Stimulated activated CD8-positive, alpha-beta memory T cell treated with anti-CD3 and anti-CD28 coated beads, Interleukin-15, amount 100 ng/mL, for 1 hour (primary cell): ENCODE data around the gene ZNF865.

ENCODE experiments used
- DNase-seq: peaks from one replicate; pipeline ENCODE4 v3.0.0-alpha.2; 2020; ENCODE audit warnings: low read depth

The ZNF865 gene

GRCh38 chr19:55644842-55645511, 39.5 kb downstream of the ZNF865 start:
- no peak for DNase-seq

- no peak for DNase-seq
These were observed 40.0 kb downstream of the ZNF865 start for GRCh38 chr19:55645512-55645881.

- no peak for DNase-seq
These were observed 41.7 kb downstream of the ZNF865 start for GRCh38 chr19:55646889-55647731.

DNA sequence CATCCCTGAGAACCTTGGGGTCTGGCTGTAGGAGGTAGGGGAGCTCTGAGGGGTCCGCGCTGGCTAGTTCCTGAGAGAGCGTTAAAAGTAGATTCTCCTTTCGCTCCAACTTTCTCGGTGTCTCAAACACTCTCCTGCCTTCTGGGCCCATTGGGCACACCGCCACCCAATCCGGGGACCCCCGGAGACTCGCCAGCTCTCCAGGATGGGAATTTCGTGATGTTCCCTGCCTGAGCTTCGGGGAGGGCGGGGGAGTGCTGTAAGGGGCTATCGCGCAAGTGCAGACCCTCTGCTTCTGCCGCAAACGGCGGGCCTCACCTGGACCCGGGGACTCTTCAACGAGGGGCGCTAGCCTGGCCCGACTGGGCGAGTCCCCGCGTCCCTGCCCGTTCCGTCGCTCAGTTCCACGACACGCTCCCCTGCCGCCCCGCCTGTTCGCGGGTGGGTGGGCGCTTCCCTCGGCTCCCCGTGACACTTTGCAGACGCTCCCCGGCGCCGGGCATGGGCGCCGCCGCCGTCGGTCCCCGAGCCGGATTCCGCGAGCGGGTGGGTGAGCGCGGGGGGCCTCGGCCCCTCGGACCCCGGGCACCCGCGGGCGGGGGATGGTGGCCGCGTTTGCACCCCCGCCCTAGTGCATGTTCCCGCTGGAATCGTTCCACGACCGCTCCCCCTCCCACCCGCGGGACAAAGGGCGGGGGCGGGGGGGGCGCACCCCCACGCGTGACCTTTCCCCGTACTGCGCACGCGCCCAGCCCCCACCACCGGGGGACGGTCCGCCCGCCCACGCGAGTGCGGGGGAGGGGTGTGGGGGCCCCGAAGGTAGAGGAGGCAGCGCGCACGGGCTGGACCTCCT, 42.5 kb downstream of the ZNF865 start, which contains the start of gene CCDC106:
TSS of gene CCDC106 (plus strand) at position 481 of the 853 bp plus-strand sequence. CDS start 835 bp downstream, outside the sequence.
- no peak for DNase-seq

DNA sequence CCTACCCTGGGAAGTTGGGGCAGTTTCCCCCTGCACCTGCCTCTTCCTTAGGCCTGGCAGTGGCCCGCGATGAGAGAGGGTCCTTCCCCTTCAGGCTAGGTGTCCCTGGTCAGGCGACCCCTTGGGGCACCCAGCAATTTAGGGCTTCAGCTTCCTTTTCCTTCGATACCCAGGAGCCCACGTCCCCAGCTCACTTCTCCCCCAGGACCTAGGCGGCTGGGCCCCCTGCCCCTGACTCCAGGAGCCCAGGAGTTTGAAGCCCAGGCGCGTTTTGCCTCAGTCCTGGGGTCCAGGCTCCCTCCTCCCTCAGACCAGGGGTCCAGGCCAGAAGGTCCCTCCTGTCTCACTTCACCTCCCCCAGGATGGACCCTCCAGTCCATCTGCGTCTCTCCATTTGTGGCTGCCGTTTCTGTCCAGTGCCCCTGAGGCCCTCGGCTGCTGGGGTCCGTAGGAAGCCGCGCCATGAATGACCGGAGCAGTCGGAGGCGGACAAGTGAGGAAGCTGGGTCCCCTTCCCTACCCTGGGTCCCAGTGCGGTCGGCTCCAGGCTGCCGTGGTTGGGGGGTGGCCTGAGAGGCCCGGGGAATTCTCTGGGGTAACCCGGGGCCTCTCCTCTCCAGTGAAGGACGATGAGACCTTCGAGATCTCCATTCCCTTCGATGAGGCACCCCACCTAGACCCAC, 43.3 kb downstream of the ZNF865 start:
- no peak for DNase-seq

- DNase-seq, result no peak
These were observed 44.0 kb downstream of the ZNF865 start for GRCh38 chr19:55649268-55650125.

DNA sequence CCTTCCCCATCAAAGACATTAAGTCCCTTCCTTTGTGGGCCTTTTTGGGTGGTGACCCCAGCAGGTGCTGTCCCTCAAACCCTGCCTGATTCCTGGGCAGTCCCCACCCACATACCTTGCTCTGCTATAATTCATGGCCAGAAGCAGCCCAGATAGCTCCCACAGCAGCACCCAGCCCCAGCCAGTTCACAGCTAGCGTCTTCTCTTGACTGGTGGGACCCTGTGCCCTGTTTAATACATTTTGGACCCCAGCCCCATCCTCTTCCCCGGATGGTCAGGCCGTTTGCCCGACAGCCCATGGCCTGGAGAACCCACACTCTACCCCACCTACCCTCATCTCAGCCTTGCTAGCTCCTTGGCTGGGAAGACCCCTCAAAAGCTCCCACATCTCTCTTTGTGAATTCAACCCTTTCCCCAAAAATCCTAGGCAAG, 44.7 kb downstream of the ZNF865 start:
- no peak for DNase-seq

DNA sequence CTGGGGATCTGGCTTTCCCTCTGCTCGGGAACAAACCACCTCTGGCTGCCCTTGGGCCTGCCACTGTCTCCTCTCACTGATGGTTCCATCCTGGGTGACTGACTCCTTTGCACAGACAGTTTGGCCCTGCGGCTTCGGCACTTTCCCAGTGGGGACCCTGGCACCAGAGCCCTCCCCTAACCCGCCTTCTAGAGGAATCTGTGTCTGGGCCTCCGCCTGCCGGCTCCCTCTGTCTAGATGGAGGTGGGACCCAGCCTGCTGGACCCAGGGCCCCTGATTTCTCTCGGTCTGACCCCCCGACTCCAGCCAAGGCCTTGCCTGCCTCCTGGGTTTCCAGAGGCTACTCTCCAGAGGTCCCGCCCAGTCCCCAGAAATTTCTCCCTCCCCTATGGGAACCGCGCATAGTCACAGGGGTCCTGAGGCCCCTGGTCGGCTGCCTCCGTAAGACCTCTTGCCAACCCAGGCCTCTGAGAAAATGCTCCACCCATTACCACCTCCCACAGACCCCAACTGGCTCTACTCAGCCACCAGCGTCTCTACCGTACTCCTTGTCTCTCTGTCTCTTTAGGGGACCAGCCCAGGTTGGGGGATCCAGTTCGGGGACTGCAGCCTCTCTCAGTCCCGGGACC, 45.3 kb downstream of the ZNF865 start:
- DNase-seq, result no peak

- no peak for DNase-seq
These were observed 45.8 kb downstream of the ZNF865 start for GRCh38 chr19:55651236-55651635.

GRCh38 chr19:55652311-55653128, 47.1 kb downstream of the ZNF865 start:
- no peak for DNase-seq

DNA sequence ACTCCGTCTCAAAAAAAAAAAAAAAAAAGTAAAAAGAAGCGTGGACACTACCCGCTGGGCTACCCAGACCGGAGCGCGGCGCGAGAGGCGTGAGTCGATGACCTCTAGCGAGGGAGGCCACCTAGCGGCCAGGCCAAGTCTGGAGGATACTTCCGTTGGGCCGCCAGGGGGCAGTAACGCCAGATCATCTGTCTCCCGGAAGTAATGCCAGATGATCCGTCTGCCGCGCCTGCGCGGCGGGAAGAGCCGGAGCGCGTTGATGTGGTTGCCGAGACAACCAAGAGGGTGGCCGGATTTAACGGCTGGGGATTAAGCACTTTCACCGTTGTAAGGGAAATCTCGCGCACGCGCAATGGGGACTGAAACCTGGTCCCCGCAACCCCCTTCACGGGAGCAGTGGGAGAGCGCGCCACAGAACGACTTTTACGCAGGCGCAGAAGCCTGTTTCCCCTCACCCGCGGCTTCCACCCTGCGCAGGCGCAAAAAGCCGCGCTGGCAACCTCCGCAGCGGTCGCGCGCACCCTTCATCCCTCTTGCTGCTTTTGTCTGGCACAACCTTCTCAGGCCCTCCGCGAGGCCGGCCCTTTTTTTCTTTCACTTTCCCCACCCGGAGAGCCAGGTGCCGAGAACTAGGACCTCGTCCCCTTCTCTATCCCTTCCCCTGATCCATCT, 48.3 kb downstream of the ZNF865 start:
- peak; percentile 98 for DNase-seq

GRCh38 chr19:55654323-55654867, 48.9 kb downstream of the ZNF865 start:
- DNase-seq, result peak; percentile 96

DNA sequence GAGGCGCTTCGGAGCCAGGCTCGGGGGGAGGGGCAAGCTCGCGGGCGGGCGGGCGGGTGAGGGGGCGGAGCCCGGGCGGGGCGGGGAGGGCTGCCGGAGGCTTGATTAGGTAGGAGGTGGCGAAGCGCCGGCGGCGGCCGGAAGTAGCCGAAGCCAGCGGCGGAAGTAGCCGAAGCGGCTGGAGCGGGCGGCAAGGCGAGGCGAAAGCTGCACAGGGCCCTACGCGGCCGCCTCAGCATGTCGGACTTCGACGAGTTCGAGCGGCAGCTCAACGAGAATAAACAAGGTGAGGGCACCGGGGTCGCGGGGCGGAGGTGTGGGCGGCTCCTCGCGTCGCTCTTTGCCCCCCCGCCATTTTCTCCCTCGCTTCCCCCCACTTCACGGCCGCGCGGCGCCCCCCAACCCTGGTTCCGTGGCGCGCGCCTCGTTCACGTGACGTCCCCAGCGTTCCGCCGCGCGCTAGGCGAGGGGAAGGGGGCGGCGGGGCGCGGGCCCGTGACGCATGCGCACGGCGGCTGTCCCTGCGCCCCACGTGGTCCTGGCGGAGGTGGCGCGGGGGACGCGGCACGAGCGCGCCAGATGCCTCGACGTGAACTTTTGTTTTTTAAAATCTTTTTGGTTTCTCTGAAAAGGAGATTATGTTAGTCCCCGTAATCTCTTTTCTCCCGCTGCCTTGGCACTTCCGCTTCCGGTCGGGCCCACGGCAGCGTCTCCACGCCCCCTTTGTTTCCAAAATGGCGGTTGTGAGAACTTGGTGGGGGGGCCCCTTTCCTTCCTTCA, 49.6 kb downstream of the ZNF865 start, which contains the start of gene U2AF2:
TSS of gene U2AF2 (plus strand) at position 168 of the 780 bp plus-strand sequence. CDS start at position 238, 70 bp downstream.
- DNase-seq, result peak; percentile 95

DNA sequence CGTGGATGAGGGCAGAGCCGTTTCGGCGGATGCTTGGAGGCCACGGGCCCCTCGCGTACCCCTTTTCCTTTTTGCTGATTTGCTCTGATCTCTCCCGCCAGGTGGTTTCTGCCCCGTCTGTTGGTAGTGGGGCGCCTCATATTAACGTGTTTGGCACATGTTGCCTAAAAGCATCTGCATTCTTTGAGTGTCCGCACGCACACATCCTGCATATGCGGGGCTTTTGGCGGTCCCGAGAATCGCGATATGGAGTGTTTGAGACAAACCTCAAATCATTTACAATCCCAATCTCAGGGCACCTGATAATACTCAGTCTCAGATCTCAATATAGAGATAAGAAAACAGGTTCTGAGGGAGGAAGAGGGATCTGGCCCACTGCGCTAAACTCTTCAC, 50.2 kb downstream of the ZNF865 start:
- DNase-seq, result no peak

DNA sequence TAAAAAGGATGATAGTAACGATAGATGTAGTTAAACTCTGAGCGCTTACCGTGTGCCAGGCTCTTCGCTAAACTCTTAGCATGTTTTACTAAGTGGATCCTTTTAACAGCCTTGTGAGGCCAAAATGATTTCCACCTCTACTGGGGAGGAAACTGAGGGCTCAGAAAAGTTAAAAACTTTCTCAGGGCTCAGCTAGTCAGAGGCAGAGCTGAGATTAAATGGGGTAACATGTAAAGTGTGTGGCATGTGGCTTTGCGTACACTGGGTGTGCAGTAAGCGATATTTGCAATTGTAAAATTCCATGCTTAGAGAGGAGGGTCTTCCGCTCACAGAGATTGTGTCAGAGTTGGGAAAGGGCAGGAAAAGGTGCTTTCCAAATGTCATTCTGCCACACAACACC, 51.1 kb downstream of the ZNF865 start:
- DNase-seq, result no peak

GRCh38 chr19:55656988-55657747, 51.7 kb downstream of the ZNF865 start:
- DNase-seq, result no peak
